Cardiac fibroblast (primary cell): ENCODE measurements around the gene SMARCAD1.

Experiments
- DNase-seq, 2 donors: peaks; one replicate each; pipeline versions ENCODE4 v3.0.0 to v3.0.0-alpha.2; 2010; ENCODE audit warnings: low read depth in 2 of 2
- H3K4me3 ChIP-seq, 2 donors: replicated peaks in 1 of 2; 1 replicate in 1 of 2; 2 replicates in 1 of 2; pipeline ENCODE4 v1.5.1; 2011; ENCODE audit warnings: low read depth in 2 of 2, low read length in 2 of 2, mild to moderate bottlenecking in 2 of 2, moderate library complexity in 1 of 2
- CTCF ChIP-seq: IDR thresholded peaks from one replicate; pipeline ENCODE4 v1.5.1; 2011; ENCODE audit warnings: low read depth, mild to moderate bottlenecking, low read length, inconsistent platforms

SMARCAD1 gene

GRCh38 chr4:94226763-94227162 lies 19.1 kb downstream of the SMARCAD1 start:
- no peak for DNase-seq
- H3K4me3 ChIP-seq: no peak overlapping the region
- TF ChIP-seq CTCF: no peak

- DNase-seq: no peak
- no peak overlapping the region for H3K4me3 ChIP-seq
- TF ChIP-seq CTCF: no peak
Measured at GRCh38 chr4:94228493-94229216, 21.0 kb downstream of the SMARCAD1 start.

GRCh38 chr4:94232519-94232918 lies 24.9 kb downstream of the SMARCAD1 start:
- H3K4me3 ChIP-seq: no peak overlapping the region
- DNase-seq: no peak
- TF ChIP-seq CTCF: no peak

GRCh38 chr4:94235825-94236224 lies 28.2 kb downstream of the SMARCAD1 start:
- no peak overlapping the region for H3K4me3 ChIP-seq
- no peak for TF ChIP-seq CTCF
- no peak for DNase-seq

DNA sequence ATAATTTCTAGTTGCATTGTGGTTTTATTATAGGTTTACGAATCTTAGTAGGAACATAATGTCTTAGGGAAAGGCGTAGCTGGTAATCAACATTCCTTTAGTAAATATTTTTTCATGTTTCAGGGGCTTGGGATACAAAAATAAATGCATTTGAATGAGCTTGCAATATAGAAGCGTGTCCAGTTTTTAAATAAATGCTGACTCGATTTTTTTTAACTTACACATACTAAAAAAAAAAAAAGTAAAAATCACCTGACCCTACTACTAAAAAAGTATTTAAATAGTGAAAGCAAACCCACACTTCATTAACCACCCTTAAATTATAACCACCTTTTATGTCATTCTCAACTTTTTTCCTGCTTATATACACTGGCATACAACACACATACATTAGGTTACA lies 29.6 kb downstream of the SMARCAD1 start:
- DNase-seq: no peak
- no peak for TF ChIP-seq CTCF
- no peak overlapping the region for H3K4me3 ChIP-seq

DNA sequence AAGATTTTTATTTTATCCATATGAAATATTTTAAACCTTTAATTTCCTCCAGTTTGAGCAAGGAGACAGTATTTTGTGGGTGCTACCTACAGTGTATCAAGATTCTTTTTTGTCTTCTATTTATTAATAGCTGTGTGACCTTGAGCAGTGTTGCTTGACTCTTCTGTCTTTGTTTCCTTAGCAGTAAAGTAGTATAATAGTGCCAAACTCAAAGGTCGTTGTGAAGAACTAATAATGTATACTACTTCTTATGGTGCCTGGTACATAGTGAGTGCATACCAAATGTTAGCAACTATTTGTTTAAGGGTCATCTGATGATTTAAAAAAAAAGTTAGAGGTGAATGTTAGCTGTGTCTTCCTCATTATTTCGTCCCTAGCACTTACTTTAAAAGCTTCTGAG lies 30.5 kb downstream of the SMARCAD1 start:
- no peak for TF ChIP-seq CTCF
- no peak for DNase-seq
- H3K4me3 ChIP-seq: no peak overlapping the region

DNA sequence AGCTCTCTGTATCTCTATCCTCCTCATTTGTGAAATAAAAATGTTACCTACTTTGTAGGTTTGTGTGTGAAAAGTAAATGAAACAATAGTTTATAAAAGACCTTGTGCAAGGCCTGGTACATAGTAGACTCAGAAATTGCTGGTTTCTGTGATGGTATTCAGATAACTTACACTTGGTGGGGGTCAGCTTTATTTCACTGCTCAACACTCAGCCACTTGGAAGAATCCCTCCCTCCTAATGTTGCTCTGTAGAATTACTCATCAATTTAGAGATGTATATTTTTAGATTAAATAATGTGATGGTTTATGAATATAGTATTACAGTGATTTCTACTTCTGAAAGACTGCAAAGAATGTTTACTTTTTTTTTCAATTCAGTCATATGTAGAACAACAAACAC lies 32.7 kb downstream of the SMARCAD1 start:
- no peak overlapping the region for H3K4me3 ChIP-seq
- DNase-seq: no peak
- no peak for TF ChIP-seq CTCF
